ENCODE data around the gene ALPK3.

- TF ChIP-seq CTCF (IDR thresholded peaks at IDR 0.05) (no peak), EZH2phosphoT487 (IDR thresholded peaks at IDR 0.05) (no peak)
Observed at GRCh38 chr15:84909782-84910181, 92.6 kb downstream of the ALPK3 start.

Measured in neural progenitor cell (in vitro differentiated cells).